ENCODE measurements around the gene CASD1. TPM values are rescaled to one million over a fixed set of nuclear protein-coding genes. Genes with fewer than 3 reads are reported as not detected.

The CASD1 gene
- total RNA-seq, 4 donors from 2014 or later: 18.3 to 31.3 (median 23.7) TPM

GRCh38 chr7:94556028-94556427, 46.4 kb downstream of the CASD1 start:
- WGBS, 2 donors (ENCODE audit: low coverage in 1 of 2): 81 to 85% methylated on average over 2 of the region's 2 CpGs
- no peak for ATAC-seq
- TF ChIP-seq CTCF (IDR thresholded peaks at IDR 0.05) (no peak), POLR2A (IDR thresholded peaks at IDR 0.05) (no peak), EP300 (IDR thresholded peaks at IDR 0.05) (no peak), POLR2AphosphoS5 (IDR thresholded peaks at IDR 0.05) (no peak)
- H3K27me3 ChIP-seq: no peaks in the 10 kb centered on the region
- no peak overlapping the region for H3K27ac ChIP-seq
- H3K4me3 ChIP-seq: no peak overlapping the region
- no peaks in the 10 kb centered on the region for H3K9me3 ChIP-seq
- peaks cover 0 to 6% (median 0%) of the 10 kb centered on the region in 3 donors for H3K4me1 ChIP-seq
- H3K36me3 ChIP-seq: peaks cover 0 to 53% of the 10 kb centered on the region in 2 donors

DNA sequence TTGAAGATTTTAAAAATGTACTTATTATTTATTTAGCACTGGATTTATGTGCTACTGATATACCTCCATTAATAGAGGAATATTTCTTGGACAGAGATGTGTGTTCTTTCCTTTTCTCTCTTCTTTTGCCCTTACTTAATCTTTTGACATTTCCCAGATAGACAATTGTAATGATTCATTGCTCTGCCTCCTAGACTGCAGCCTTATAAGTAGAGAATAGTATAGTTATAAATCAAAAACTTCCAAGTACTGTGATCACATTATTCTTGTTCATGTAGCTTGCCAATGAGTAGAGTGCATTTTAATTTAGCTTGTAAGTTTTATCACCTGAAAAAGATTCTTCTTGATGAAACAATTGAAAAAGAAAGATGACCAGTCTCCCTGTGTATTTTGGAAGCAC, 47.6 kb downstream of the CASD1 start:
- TF ChIP-seq POLR2A (IDR thresholded peaks at IDR 0.05): no peak
- no peaks in the 10 kb centered on the region for H3K27me3 ChIP-seq
- peaks cover 0 to 48% of the 10 kb centered on the region in 2 donors for H3K36me3 ChIP-seq
- H3K4me1 ChIP-seq: peaks cover 0 to 9% (median 0%) of the 10 kb centered on the region in 3 donors
- ATAC-seq: no peak
- H3K27ac ChIP-seq: no peak overlapping the region
- H3K4me3 ChIP-seq: no peak overlapping the region
- no peaks in the 10 kb centered on the region for H3K9me3 ChIP-seq

DNA sequence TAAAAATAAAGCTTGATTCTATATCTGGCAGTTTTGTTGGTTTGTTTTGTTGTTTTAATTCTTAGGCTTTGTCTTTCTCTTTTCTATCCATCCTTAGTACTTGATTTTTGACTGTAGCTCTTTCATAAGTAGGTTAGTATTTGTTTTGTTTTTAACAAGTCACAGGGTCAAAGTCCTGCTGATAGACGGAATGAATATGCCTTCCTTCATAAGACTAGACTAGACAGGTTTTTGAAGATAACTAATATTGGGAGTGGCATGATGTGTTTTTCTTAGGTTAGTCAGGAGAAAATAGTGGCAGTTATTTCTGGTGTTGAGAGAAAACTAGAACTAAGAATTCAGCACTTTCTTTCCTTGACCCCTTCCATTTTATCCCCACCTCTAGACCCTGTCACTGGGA, 50.4 kb downstream of the CASD1 start:
- Histone ChIP-seq H3K36me3 (peaks cover 0 to 22% of the 10 kb centered on the region in 2 donors), H3K4me1 (peaks cover 0 to 9% (median 0%) of the 10 kb centered on the region in 3 donors), H3K27ac (no peak overlapping the region), H3K4me3 (no peak overlapping the region), H3K9me3 (no peaks in the 10 kb centered on the region), H3K27me3 (no peaks in the 10 kb centered on the region)
- ATAC-seq: no peak
- TF ChIP-seq POLR2AphosphoS5 (IDR thresholded peaks at IDR 0.05): no peak
- TF ChIP-seq EP300 (IDR thresholded peaks at IDR 0.05): no peak
- no peak for TF ChIP-seq CTCF (IDR thresholded peaks at IDR 0.05)
- no peak for TF ChIP-seq POLR2A (IDR thresholded peaks at IDR 0.05)
- 78% methylated on average over 1 of the region's 1 CpG; no CpG with 5 or more reads in 1 of the 2 donors for WGBS, 2 donors (ENCODE audit: low coverage in 1 of 2)

GRCh38 chr7:94561841-94562514, 52.4 kb downstream of the CASD1 start:
- H3K4me3 ChIP-seq: no peak overlapping the region
- WGBS, 2 donors (ENCODE audit: low coverage in 1 of 2): 43 to 58% methylated on average over 2 of the region's 2 CpGs
- TF ChIP-seq EP300 (IDR thresholded peaks at IDR 0.05) (no peak), POLR2AphosphoS5 (IDR thresholded peaks at IDR 0.05) (no peak), POLR2A (IDR thresholded peaks at IDR 0.05) (no peak), CTCF (IDR thresholded peaks at IDR 0.05) (no peak)
- no peak for ATAC-seq
- H3K36me3 ChIP-seq: peaks cover 0 to 5% of the 10 kb centered on the region in 2 donors
- peaks cover 0 to 6% (median 0%) of the 10 kb centered on the region in 3 donors for H3K4me1 ChIP-seq
- H3K27ac ChIP-seq: no peak overlapping the region
- H3K9me3 ChIP-seq: no peaks in the 10 kb centered on the region
- H3K27me3 ChIP-seq: no peaks in the 10 kb centered on the region

DNA sequence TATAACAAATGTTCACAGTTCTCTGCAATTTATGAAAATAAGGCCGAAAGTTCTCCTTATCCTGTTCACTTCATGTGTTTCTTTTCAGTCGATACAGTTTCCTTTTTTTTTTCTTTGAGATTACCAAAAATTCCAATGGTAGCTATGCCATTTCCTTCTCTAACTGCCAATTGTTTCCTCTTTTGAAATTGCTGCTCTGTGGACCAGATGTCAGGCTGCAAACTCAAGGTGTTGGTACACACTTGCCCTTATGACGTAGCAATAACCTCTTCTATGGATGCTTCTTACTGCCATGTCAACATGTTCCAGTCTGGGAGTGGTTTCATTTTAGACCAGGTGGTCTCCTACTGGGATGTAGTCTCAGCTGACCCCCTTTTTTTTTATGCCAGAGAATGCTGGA, 52.9 kb downstream of the CASD1 start:
- no peak for ATAC-seq
- peaks cover 0 to 5% (median 0%) of the 10 kb centered on the region in 3 donors for H3K4me1 ChIP-seq
- H3K4me3 ChIP-seq: no peak overlapping the region
- H3K27ac ChIP-seq: no peak overlapping the region
- H3K9me3 ChIP-seq: no peaks in the 10 kb centered on the region
- 61 to 69% methylated on average over 3 of the region's 3 CpGs for WGBS, 2 donors (ENCODE audit: low coverage in 1 of 2)
- H3K27me3 ChIP-seq: no peaks in the 10 kb centered on the region
- H3K36me3 ChIP-seq: peaks cover 0 to 5% of the 10 kb centered on the region in 2 donors
- TF ChIP-seq POLR2AphosphoS5 (IDR thresholded peaks at IDR 0.05) (no peak), CTCF (IDR thresholded peaks at IDR 0.05) (no peak), EP300 (IDR thresholded peaks at IDR 0.05) (no peak), POLR2A (IDR thresholded peaks at IDR 0.05) (no peak)
